Stimulated activated naive CD4-positive, alpha-beta T cell treated with Interleukin-2 at 50 U/mL for 16 hours (primary cell): Measurements from ENCODE around the gene TTC21A.
A peak's percentile ranks its signal among the peaks of the same experiment; 100 is the strongest.

Source experiments
- DNase-seq: peaks from one replicate; lab custom pipeline; 2025; lab: John Stamatoyannopoulos, UW

The TTC21A gene

GRCh38 chr3:39138804-39139415, 31.4 kb downstream of the TTC21A start:
- no peak for DNase-seq

GRCh38 chr3:39139442-39139841, 32.0 kb downstream of the TTC21A start:
- no peak for DNase-seq

- DNase-seq: no peak
These were observed 33.0 kb downstream of the TTC21A start for GRCh38 chr3:39140341-39140971.

- no peak for DNase-seq
These were observed 33.9 kb downstream of the TTC21A start for GRCh38 chr3:39141171-39141995.

- no peak for DNase-seq
These were observed 34.6 kb downstream of the TTC21A start for GRCh38 chr3:39142067-39142466.

GRCh38 chr3:39143051-39143885, 35.8 kb downstream of the TTC21A start:
- DNase-seq: no peak

GRCh38 chr3:39144095-39144747, 36.7 kb downstream of the TTC21A start:
- no peak for DNase-seq

GRCh38 chr3:39144748-39145380, 37.4 kb downstream of the TTC21A start:
- DNase-seq: no peak

GRCh38 chr3:39146083-39146501, 38.6 kb downstream of the TTC21A start:
- DNase-seq: no peak

- DNase-seq: peak; percentile 76
These were observed 39.4 kb downstream of the TTC21A start for GRCh38 chr3:39146611-39147591.

GRCh38 chr3:39147711-39148434, 40.4 kb downstream of the TTC21A start:
- peak; percentile 13 for DNase-seq

GRCh38 chr3:39148435-39149058, 41.1 kb downstream of the TTC21A start:
- DNase-seq: no peak

- DNase-seq: no peak
These were observed 41.6 kb downstream of the TTC21A start for GRCh38 chr3:39149059-39149455.

- no peak for DNase-seq
These were observed 42.1 kb downstream of the TTC21A start for GRCh38 chr3:39149498-39150147.

GRCh38 chr3:39150148-39150802, 42.8 kb downstream of the TTC21A start:
- no peak for DNase-seq

GRCh38 chr3:39150803-39151631, 43.5 kb downstream of the TTC21A start:
- DNase-seq: peak; percentile 65

- DNase-seq: no peak
These were observed 46.4 kb downstream of the TTC21A start for GRCh38 chr3:39153977-39154279.
